H9 (cell line): Measurements from ENCODE around the gene PLA2R1. TPM values are rescaled to one million over a fixed set of nuclear protein-coding genes. Genes with fewer than 3 reads are reported as not detected.

Source experiments
- DNase-seq: peaks from one replicate; pipeline ENCODE4 v3.0.0-alpha.2; 2017
- H2AFZ ChIP-seq: one replicate; pipeline ENCODE4 v1.6.1; 2013; ENCODE audit warnings: mild to moderate bottlenecking, low read length, control low read depth, moderate library complexity
- H2AK5ac ChIP-seq: 2 replicates; pipeline ENCODE4 v1.6.1; 2013; ENCODE audit warnings: low read length, control low read depth, mixed read lengths; ENCODE audit not compliant: insufficient read length
- H2BK120ac ChIP-seq: one replicate; pipeline ENCODE4 v1.6.1; 2013; ENCODE audit warnings: low read depth, mild to moderate bottlenecking, low read length, control low read depth, inconsistent platforms; ENCODE audit not compliant: poor library complexity, severe bottlenecking
- H2BK12ac ChIP-seq: 2 replicates; pipeline ENCODE4 v1.6.1; 2013; ENCODE audit warnings: low read length, control low read depth, mixed read lengths, low read depth; ENCODE audit not compliant: insufficient read length
- H2BK15ac ChIP-seq: 2 replicates; pipeline ENCODE4 v1.6.1; 2013; ENCODE audit warnings: low read depth, low read length, control low read depth
- H2BK20ac ChIP-seq: one replicate; pipeline ENCODE4 v1.6.1; 2013; ENCODE audit warnings: low read depth, mild to moderate bottlenecking, low read length, control low read depth, inconsistent platforms; ENCODE audit not compliant: poor library complexity, severe bottlenecking
- H2BK5ac ChIP-seq: 2 replicates; pipeline ENCODE4 v1.6.1; 2013; ENCODE audit warnings: low read length, control low read depth, mixed read lengths; ENCODE audit not compliant: insufficient read length
- H3K14ac ChIP-seq: 2 replicates; pipeline ENCODE4 v1.6.1; 2013; ENCODE audit warnings: low read length, control low read depth; ENCODE audit not compliant: insufficient read depth
- H3K18ac ChIP-seq: 2 replicates; pipeline ENCODE4 v1.6.1; 2013; ENCODE audit warnings: low read depth, mild to moderate bottlenecking, mixed read lengths, low read length, control low read depth; ENCODE audit not compliant: insufficient read length
- H3K23ac ChIP-seq: 2 replicates; pipeline ENCODE4 v1.6.1; 2013; ENCODE audit warnings: low read length, control low read depth, mixed read lengths, low read depth; ENCODE audit not compliant: insufficient read length
- H3K23me2 ChIP-seq: 2 replicates; pipeline ENCODE4 v1.6.1; 2013; ENCODE audit warnings: low read depth, mild to moderate bottlenecking, mixed read lengths, low read length, control low read depth; ENCODE audit not compliant: insufficient read length, poor library complexity, severe bottlenecking
- H3K27ac ChIP-seq: 2 replicates; pipeline ENCODE4 v1.5.1; 2013; ENCODE audit warnings: low read length, control low read depth, mixed read lengths, low read depth; ENCODE audit not compliant: insufficient read length
- H3K27me3 ChIP-seq: 2 replicates; pipeline ENCODE4 v1.6.1; 2013; ENCODE audit warnings: low read length, control low read depth, inconsistent platforms; ENCODE audit not compliant: insufficient read depth
- H3K4ac ChIP-seq: 2 replicates; pipeline ENCODE4 v1.6.1; 2013; ENCODE audit warnings: low read depth, mild to moderate bottlenecking, control low read depth, inconsistent platforms, low read length, moderate library complexity
- H3K4me1 ChIP-seq: 2 replicates; pipeline ENCODE4 v1.6.1; 2013; ENCODE audit warnings: low read length, control low read depth, inconsistent platforms; ENCODE audit not compliant: insufficient read depth
- H3K4me2 ChIP-seq: 2 replicates; pipeline ENCODE4 v1.6.1; 2013; ENCODE audit warnings: low read length, control low read depth, mixed read lengths; ENCODE audit not compliant: insufficient read length, insufficient read depth
- H3K56ac ChIP-seq: 2 replicates; pipeline ENCODE4 v1.6.1; 2013; ENCODE audit warnings: low read depth, mild to moderate bottlenecking, mixed read lengths, low read length, control low read depth; ENCODE audit not compliant: insufficient read length
- H3K79me1 ChIP-seq: 2 replicates; pipeline ENCODE4 v1.6.1; 2013; ENCODE audit warnings: low read depth, mild to moderate bottlenecking, moderate library complexity, low read length, control low read depth, inconsistent platforms; ENCODE audit not compliant: insufficient read depth, poor library complexity, severe bottlenecking
- H3K79me2 ChIP-seq: 2 replicates; pipeline ENCODE4 v1.6.1; 2013; ENCODE audit warnings: low read length, control low read depth, inconsistent platforms; ENCODE audit not compliant: insufficient read depth
- H3K9ac ChIP-seq: 2 replicates; pipeline ENCODE4 v1.6.1; 2013; ENCODE audit warnings: low read length, control low read depth, mixed read lengths; ENCODE audit not compliant: insufficient read length; ENCODE audit errors: extremely low read depth
- H3K9me3 ChIP-seq: one replicate; pipeline ENCODE4 v1.6.1; 2013; ENCODE audit warnings: low read depth, low read length, inconsistent platforms; ENCODE audit not compliant: control insufficient read depth
- H3T11ph ChIP-seq: one replicate; pipeline ENCODE4 v1.6.1; 2013; ENCODE audit warnings: mild to moderate bottlenecking, low read length, control low read depth, inconsistent platforms
- H4K20me1 ChIP-seq: one replicate; pipeline ENCODE4 v1.6.1; 2013; ENCODE audit not compliant: control insufficient read depth, insufficient read length, insufficient read depth
- H4K5ac ChIP-seq: 2 replicates; pipeline ENCODE4 v1.6.1; 2013; ENCODE audit warnings: low read depth, mild to moderate bottlenecking, mixed read lengths, low read length, control low read depth; ENCODE audit not compliant: insufficient read length
- H4K8ac ChIP-seq: replicated peaks from 2 replicates; pipeline ENCODE4 v1.6.1; 2013; ENCODE audit warnings: low read length, control low read depth, mixed read lengths, low read depth; ENCODE audit not compliant: insufficient read length
- H4K91ac ChIP-seq: 2 replicates; pipeline ENCODE4 v1.6.1; 2013; ENCODE audit warnings: low read depth, mild to moderate bottlenecking, moderate library complexity, mixed read lengths, low read length, control low read depth; ENCODE audit not compliant: insufficient read length
- H3K27ac Mint-ChIP-seq, 3 experiments: 2 replicates in 2 of 3; 3 replicates in 1 of 3; pipeline ENCODE4 v1.8.0; 2020 to 2021; ENCODE audit warnings: mixed read lengths in 3 of 3, mild to moderate bottlenecking in 1 of 3, moderate library complexity in 1 of 3
- H3K27me3 Mint-ChIP-seq: 2 replicates; pipeline ENCODE4 v1.8.0; 2021; ENCODE audit warnings: low read depth, mild to moderate bottlenecking, moderate library complexity, mixed read lengths
- H3K36me3 Mint-ChIP-seq, 3 experiments: 2 replicates in 2 of 3; 3 replicates in 1 of 3; pipeline ENCODE4 v1.8.0; 2020 to 2021; ENCODE audit warnings: low read depth in 3 of 3, mixed read lengths in 3 of 3; ENCODE audit not compliant: insufficient read depth in 1 of 3
- H3K4me1 Mint-ChIP-seq, 2 experiments: 2 replicates each; pipeline ENCODE4 v1.8.0; 2020; ENCODE audit warnings: mixed read lengths in 2 of 2
- H3K4me3 Mint-ChIP-seq, 2 experiments: 2 replicates in 1 of 2; 3 replicates in 1 of 2; pipeline ENCODE4 v1.8.0; 2020 to 2021; ENCODE audit warnings: mild to moderate bottlenecking in 2 of 2, mixed read lengths in 2 of 2, moderate library complexity in 1 of 2
- H3K9me3 Mint-ChIP-seq, 2 experiments: 2 replicates in 1 of 2; 3 replicates in 1 of 2; pipeline ENCODE4 v1.8.0; 2020; ENCODE audit warnings: mild to moderate bottlenecking in 2 of 2, mixed read lengths in 2 of 2, moderate library complexity in 1 of 2
- CTCF ChIP-seq: fragments of 200-600 bp; sonication (generic); conservative IDR thresholded peaks from 3 replicates; pipeline ENCODE4 v1.8.0; 2021; ENCODE audit warnings: antibody characterized with exemption, mild to moderate bottlenecking
- WGBS: extraction: QIAGEN DNeasy Blood & Tissue Kit; methylation state at CpG from one replicate; pipeline ENCODE4 v1.1.7; 2013; ENCODE audit warnings: missing lambda C conversion rate, low lambda C conversion rate, mixed read lengths; ENCODE audit not compliant: insufficient read length; ENCODE audit errors: extremely low coverage; 5-methylcytosine and 5-hydroxymethylcytosine counted together
- total RNA-seq: library from RNA; stranded (reverse); gene quantifications from 2 replicates; pipeline ENCODE4 v1.2.1, GENCODE V29; 2021

Gene PLA2R1
- total RNA-seq, 1 experiment from 2014 or later: 0.83 TPM

GRCh38 chr2:159897720-159898119, 164.7 kb downstream of the PLA2R1 start:
- Histone ChIP-seq H3K9ac (no peak overlapping the region), H4K8ac (no peak overlapping the region), H3K23ac (no peak overlapping the region), H3K56ac (no peak overlapping the region), H3K4ac (no peak overlapping the region), H3K14ac (no peak overlapping the region), H2AFZ (no peak overlapping the region), H2BK12ac (no peak overlapping the region), H3K4me1 (no peaks in the 10 kb centered on the region; the same call in 1 of the 2 replicates), H3K18ac (no peak overlapping the region), H3K23me2 (no peaks in the 10 kb centered on the region), H3K9me3 (no peaks in the 10 kb centered on the region), H3T11ph (no peak overlapping the region), H3K79me1 (no peaks in the 10 kb centered on the region), H2BK15ac (no peak overlapping the region), H3K27ac (no peak overlapping the region), H2BK5ac (no peak overlapping the region), H3K4me2 (no peak overlapping the region), H4K5ac (no peak overlapping the region), H2AK5ac (no peak overlapping the region), H4K91ac (no peak overlapping the region), H4K20me1 (no peaks in the 10 kb centered on the region), H3K79me2 (no peaks in the 10 kb centered on the region), H2BK20ac (no peak overlapping the region), H2BK120ac (no peak overlapping the region), H3K27me3 (no peaks in the 10 kb centered on the region)
- Mint-ChIP-seq H3K27me3 (peaks cover 13% of the 10 kb centered on the region), H3K36me3 (no peaks in the 10 kb centered on the region; a peak in 1 of 7 replicates), H3K9me3 (no peaks in the 10 kb centered on the region), H3K4me1 (peaks cover 3 to 8% of the 10 kb centered on the region in 2 experiments; a peak in 3 of 4 replicates), H3K27ac (no peak overlapping the region), H3K4me3 (no peak overlapping the region)
- TF ChIP-seq CTCF: no peak
- WGBS: no CpG with 5 or more reads among the region's 5 CpGs
- no peak for DNase-seq
